Activated CD4-positive, alpha-beta T cell treated with anti-CD3 and anti-CD28 coated beads for 24 hours (primary cell): ENCODE data around the gene KCNJ4.
"Not testable (repeated sequence)": the region's sequence is repeated elsewhere in the genome, so short reads cannot be mapped to it uniquely, and the experiment has no call there.

Experiments used
- DNase-seq, 2 donors: peaks; one replicate each; pipeline ENCODE4 v3.0.0-alpha.2; 2020; ENCODE audit warnings: low read depth in 2 of 2

The KCNJ4 gene

DNA sequence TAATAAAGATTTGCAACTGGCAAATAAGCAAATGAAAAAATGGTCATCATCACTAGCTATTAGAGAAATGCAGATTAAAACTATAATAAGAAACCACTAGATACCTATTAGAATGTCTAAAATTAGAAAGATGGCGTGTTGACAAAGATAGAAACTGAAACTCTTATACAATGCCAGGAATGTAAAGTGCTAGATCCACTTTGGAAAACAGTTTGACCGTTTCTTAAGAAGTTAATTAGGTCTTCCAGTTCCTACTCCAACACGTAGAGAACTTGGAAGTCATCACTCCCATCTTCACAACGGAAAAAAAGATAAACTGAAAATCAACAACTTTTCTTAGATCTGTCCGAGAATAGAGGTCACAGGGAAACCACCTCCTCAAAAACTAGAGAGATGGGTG is 68.1 kb downstream of the KCNJ4 start:
- not testable (repeated sequence) for DNase-seq

DNA sequence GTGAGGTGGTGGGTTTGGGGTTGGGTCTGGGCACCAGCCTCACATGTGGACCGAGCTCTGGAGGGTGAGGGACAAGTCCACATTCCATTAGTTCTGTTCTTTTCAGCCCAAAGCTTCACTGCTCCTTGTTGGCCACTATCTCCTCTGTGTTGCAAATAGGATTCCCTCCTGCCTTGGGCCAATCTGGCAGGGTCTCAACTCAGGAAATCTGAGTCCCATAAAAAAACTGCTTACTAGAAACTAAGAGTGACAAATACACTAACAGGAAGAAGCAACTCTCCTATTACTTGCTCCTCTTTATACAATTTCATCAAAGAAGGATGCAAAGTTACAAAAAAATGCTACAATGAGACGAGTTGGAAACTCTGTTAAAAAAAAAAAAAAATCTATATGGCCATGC is 71.6 kb downstream of the KCNJ4 start:
- DNase-seq = no peak

DNA sequence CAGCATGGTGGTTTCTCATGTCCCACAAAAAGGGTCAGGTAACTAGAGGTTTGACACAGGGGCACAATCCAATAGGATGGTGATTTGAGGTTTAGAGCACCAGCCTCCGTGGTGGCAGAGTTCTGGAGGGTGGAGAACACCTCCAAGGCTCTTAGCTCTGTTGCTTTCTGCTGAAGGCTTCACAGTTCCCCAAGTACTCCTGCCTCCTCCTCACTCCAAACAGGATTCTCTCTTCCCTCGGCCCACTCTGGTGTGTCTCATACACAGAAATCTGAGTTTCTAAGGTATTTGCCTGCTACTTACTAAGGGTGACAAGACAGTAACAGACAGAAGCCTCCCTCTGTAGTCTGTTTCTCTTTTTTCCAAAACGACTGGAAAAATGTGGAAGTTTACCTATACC is 73.6 kb downstream of the KCNJ4 start:
- not testable (repeated sequence) for DNase-seq
